PC-9 (cell line): ENCODE results near the gene CD2AP.

ENCODE experiments used
- EZH2 ChIP-seq: fragments of 200-600 bp; sonication (generic); IDR thresholded peaks from 2 replicates; pipeline ENCODE4 v1.8.0; 2017; ENCODE audit warnings: antibody characterized with exemption, low read depth
- TF ChIP-seq, protein P1 (sequence below): fragments of 200-600 bp; sonication (generic); conservative IDR thresholded peaks from 2 replicates; pipeline ENCODE4 v1.6.1; 2017; ENCODE audit warnings: mixed run types, antibody characterized with exemption, mild to moderate bottlenecking, moderate library complexity

DNA sequence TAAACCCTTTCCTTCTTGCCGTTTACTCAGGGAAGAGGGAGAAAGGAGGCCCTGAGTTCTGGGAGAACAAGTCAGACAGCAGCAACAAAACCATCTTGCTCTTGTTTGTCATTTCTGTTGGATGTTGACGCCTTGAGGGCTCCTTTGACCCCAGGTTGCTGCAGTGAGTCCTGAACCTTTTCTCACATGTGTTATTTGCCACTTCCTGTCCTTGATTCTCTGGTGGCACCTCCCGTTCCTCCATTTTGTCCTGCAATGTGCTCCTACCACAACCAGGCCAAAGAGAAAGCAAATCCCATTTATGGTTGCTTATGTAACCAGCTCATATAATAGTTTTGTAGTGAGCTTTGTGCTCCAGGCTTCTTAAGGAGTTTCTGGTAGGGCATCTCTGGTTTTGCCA, 154.2 kb downstream of the CD2AP start:
- TF ChIP-seq, protein P1, sequence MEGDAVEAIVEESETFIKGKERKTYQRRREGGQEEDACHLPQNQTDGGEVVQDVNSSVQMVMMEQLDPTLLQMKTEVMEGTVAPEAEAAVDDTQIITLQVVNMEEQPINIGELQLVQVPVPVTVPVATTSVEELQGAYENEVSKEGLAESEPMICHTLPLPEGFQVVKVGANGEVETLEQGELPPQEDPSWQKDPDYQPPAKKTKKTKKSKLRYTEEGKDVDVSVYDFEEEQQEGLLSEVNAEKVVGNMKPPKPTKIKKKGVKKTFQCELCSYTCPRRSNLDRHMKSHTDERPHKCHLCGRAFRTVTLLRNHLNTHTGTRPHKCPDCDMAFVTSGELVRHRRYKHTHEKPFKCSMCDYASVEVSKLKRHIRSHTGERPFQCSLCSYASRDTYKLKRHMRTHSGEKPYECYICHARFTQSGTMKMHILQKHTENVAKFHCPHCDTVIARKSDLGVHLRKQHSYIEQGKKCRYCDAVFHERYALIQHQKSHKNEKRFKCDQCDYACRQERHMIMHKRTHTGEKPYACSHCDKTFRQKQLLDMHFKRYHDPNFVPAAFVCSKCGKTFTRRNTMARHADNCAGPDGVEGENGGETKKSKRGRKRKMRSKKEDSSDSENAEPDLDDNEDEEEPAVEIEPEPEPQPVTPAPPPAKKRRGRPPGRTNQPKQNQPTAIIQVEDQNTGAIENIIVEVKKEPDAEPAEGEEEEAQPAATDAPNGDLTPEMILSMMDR: no peak
- TF ChIP-seq EZH2: no peak
